Loucy (cell line): Measurements from ENCODE around the gene KRT222.

Experiments used
- EZH2phosphoT487 ChIP-seq: fragments of 200-600 bp; IDR thresholded peaks from 2 replicates; pipeline ENCODE4 v1.6.1; 2018; ENCODE audit warnings: antibody characterized with exemption, mild to moderate bottlenecking, moderate library complexity, borderline replicate concordance
- TF ChIP-seq, protein P1 (sequence below): fragments of 200-600 bp; sonication (generic); conservative IDR thresholded peaks from 2 replicates; pipeline ENCODE4 v1.5.1; 2014; ENCODE audit warnings: mild to moderate bottlenecking, antibody characterized with exemption, low read length

GRCh38 chr17:40699853-40700252 lies 34.9 kb upstream of the KRT222 start:
- TF ChIP-seq, protein P1, sequence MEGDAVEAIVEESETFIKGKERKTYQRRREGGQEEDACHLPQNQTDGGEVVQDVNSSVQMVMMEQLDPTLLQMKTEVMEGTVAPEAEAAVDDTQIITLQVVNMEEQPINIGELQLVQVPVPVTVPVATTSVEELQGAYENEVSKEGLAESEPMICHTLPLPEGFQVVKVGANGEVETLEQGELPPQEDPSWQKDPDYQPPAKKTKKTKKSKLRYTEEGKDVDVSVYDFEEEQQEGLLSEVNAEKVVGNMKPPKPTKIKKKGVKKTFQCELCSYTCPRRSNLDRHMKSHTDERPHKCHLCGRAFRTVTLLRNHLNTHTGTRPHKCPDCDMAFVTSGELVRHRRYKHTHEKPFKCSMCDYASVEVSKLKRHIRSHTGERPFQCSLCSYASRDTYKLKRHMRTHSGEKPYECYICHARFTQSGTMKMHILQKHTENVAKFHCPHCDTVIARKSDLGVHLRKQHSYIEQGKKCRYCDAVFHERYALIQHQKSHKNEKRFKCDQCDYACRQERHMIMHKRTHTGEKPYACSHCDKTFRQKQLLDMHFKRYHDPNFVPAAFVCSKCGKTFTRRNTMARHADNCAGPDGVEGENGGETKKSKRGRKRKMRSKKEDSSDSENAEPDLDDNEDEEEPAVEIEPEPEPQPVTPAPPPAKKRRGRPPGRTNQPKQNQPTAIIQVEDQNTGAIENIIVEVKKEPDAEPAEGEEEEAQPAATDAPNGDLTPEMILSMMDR, result no peak
- no peak for TF ChIP-seq EZH2phosphoT487
